A549 treated with CORT108297 at 1 μM for 4 hours (cell line): ENCODE data around the gene RPUSD4. TPM values are rescaled to one million over a fixed set of nuclear protein-coding genes. Genes with fewer than 3 reads are reported as not detected.

ENCODE experiments used
- total RNA-seq: library from RNA; stranded (reverse); fragments of 200-300 nt; extraction: Qiagen RNA extraction; gene quantifications from 5 replicates; pipeline ENCODE4 v1.2.3, GENCODE V29; 2022

Gene RPUSD4, protein sequence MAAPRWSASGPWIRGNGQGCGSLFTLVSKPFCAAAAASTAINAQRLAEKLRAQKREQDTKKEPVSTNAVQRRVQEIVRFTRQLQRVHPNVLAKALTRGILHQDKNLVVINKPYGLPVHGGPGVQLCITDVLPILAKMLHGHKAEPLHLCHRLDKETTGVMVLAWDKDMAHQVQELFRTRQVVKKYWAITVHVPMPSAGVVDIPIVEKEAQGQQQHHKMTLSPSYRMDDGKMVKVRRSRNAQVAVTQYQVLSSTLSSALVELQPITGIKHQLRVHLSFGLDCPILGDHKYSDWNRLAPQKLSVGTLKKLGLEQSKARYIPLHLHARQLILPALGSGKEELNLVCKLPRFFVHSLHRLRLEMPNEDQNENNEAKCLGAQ
- 17.8 to 18.6 TPM (median 18.3 TPM) in 5 replicates for total RNA-seq

DNA sequence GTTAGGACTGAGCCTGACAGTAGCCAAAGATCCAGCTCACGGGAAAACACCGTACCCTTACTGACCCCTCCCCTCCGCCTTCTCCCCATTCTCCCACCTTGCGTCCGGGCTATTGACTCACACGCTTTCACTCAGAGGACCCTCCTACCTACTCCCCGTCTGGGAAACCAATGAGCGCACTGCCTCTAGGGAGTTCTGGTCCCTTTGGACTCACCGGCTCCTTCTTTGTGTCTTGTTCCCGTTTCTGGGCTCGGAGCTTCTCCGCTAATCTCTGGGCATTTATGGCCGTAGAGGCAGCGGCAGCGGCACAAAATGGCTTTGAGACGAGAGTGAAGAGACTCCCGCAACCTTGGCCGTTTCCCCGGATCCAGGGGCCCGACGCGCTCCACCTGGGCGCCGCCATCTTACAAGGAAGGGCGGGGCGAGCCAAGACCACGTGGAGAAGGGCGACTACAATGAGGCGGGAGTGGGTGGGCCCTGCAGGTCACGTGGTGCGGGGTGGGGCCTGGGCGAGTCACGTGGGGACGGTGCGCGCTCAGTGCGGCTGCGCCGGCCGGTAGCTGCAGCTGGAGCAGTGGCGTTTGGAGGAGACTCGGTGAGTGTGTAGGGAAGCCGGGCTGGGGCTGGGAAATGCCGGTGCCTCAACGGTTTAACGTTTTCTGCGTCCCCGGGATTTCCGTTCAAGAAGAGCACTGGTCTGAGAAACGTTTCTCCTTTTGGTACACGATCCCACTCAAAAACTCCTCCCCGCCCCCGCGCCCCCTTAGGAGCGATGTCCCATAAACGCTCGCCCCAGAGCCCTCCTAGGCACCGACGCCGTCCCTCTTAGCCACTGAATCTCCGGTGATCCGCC, at the start of gene RPUSD4, which contains the start of gene FAM118B:
Gene RPUSD4 (minus strand): TSS at position 415 of the 853 bp plus-strand sequence. CDS start 12 bp downstream, at position 403.
Gene FAM118B (plus strand): TSS at position 547 of the 853 bp plus-strand sequence. CDS start 23,220 bp downstream, outside the sequence.

Other genes starting within 250 kb of the RPUSD4 start
- gene CDON, start 148.8 kb downstream of the RPUSD4 start, total RNA-seq, result 2.0 to 3.2 TPM (median 2.3 TPM) in 5 replicates
- 14.8 to 17.4 TPM (median 15.3 TPM) in 5 replicates for gene FAM118B, start 132 bp upstream of the RPUSD4 start, total RNA-seq
- gene SRPRA, start 57.2 kb upstream of the RPUSD4 start, total RNA-seq, result 59.8 to 65.7 TPM (median 61.4 TPM) in 5 replicates
- 19.4 to 26.1 TPM (median 24.0 TPM) in 5 replicates for gene FOXRED1, start 57.5 kb upstream of the RPUSD4 start, total RNA-seq
- gene TIRAP, start 71.4 kb upstream of the RPUSD4 start, total RNA-seq, result 5.2 to 7.8 TPM (median 6.6 TPM) in 5 replicates
- 16.4 to 19.9 TPM (median 18.9 TPM) in 5 replicates for gene DCPS, start 92.4 kb upstream of the RPUSD4 start, total RNA-seq
- gene ST3GAL4, start 144.0 kb upstream of the RPUSD4 start, total RNA-seq, result 24.8 to 28.0 TPM (median 25.4 TPM) in 5 replicates